GM12878 (cell line): ENCODE measurements around the gene IARS2.

Experiments used
- CHD1 ChIP-seq: IDR thresholded peaks from 2 replicates; pipeline ENCODE4 v1.6.1; 2012; ENCODE audit warnings: low read depth, low read length, improper control_type of control experiment
- SREBF2 ChIP-seq: IDR thresholded peaks from 2 replicates; pipeline ENCODE4 v1.6.1; 2012; ENCODE audit warnings: mild to moderate bottlenecking, low read length
- TF ChIP-seq, protein P1 (sequence below): IDR thresholded peaks from 2 replicates; pipeline ENCODE4 v1.6.1; 2012; ENCODE audit warnings: low read depth, low read length, improper control_type of control experiment

GRCh38 chr1:220182111-220182510 lies 88.2 kb downstream of the IARS2 start:
- TF ChIP-seq CHD1 (no peak), SREBF2 (no peak)
- TF ChIP-seq, protein P1, sequence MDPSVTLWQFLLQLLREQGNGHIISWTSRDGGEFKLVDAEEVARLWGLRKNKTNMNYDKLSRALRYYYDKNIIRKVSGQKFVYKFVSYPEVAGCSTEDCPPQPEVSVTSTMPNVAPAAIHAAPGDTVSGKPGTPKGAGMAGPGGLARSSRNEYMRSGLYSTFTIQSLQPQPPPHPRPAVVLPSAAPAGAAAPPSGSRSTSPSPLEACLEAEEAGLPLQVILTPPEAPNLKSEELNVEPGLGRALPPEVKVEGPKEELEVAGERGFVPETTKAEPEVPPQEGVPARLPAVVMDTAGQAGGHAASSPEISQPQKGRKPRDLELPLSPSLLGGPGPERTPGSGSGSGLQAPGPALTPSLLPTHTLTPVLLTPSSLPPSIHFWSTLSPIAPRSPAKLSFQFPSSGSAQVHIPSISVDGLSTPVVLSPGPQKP: no peak
